HG03108 (cell line): ENCODE data around the gene ZNF205.
"Not testable (repeated sequence)": the region's sequence is repeated elsewhere in the genome, so short reads cannot be mapped to it uniquely, and the experiment has no call there.

Source experiments
- ATAC-seq: cut with Tn5 transposase; IDR thresholded peaks from one replicate; pipeline ENCODE4 v1.9.1; 2021; ENCODE audit warnings: moderate library complexity; ENCODE audit not compliant: unreplicated experiment

ZNF205 gene

DNA sequence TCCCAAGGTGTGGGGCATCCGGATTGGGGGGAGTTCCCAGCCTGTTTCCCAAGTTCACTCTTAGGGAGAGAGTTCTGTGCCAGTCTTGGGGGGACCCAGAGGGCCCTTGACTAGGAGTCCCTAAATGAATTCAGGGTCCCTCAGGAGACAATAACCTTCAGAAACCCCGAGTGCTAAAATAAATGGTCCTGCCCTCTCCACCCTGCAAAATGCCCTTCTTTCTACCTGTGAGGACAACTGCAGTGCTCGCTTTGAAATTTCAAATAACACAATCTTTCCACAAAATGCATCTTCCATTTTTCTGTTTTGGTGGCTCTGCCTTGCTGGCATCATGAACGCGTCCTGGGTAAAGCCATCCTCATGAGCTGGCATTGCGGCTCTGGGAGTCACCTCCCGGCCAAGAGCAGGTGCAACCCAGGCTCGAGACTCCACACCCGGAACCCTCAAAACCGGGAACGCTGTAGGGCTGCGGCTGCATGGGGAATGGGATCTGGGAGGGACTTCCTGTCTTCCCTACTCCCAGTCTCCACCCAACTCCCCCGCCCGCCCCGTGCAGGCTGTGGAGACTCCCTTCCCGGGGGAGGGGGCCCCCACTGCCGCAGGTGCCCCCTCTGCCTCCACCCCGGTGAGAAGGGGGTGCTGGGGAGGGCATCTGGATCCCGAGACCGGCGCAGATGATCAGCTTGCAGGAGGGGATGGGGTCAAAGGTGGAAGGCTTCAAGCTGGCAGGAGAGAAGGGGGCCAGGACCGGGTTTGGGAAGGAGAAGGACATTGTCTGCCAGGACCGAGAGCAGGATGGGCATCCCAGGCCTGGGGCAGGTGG lies at the start of gene ZNF205:
TSS of gene ZNF205 (plus strand) at position 529 of the 823 bp plus-strand sequence. CDS start 845 bp downstream, outside the sequence.
- ATAC-seq = no peak

DNA sequence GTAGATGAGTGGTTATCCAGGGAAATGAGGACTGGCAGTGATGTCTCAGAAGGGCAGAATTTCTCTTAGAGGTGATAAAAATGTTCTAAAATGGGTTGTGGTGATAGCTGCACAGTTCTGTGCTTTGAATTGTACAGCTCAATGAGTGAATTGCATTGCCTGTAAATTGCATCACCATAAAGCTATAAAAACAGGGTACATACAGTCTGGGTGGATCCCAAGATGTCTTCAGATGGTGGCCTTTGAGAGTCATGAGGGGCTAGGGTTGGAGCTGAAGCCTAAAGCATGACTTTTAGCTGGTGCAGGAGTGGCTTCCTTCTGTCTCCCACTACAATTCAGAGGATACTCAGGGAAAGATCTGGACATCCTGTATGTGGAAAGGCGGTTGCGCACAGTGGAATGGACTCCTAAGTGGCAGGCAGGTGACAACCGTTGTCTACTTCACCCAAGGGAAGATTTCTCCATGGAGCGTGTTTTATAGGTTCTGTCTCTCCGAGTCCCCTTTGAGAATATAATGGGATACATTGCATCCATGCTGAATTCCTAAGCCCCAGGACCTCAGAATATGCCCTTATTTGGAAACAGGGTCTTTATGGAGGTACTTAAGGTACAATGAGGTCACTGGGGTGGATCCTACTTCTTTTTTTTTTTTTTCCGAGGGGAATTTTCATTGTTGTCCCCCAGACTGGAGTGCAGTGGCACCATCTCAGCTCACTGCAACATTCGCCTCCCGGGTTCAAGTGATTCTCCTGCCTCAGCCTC lies 48.6 kb upstream of the ZNF205 start:
- no peak for ATAC-seq

DNA sequence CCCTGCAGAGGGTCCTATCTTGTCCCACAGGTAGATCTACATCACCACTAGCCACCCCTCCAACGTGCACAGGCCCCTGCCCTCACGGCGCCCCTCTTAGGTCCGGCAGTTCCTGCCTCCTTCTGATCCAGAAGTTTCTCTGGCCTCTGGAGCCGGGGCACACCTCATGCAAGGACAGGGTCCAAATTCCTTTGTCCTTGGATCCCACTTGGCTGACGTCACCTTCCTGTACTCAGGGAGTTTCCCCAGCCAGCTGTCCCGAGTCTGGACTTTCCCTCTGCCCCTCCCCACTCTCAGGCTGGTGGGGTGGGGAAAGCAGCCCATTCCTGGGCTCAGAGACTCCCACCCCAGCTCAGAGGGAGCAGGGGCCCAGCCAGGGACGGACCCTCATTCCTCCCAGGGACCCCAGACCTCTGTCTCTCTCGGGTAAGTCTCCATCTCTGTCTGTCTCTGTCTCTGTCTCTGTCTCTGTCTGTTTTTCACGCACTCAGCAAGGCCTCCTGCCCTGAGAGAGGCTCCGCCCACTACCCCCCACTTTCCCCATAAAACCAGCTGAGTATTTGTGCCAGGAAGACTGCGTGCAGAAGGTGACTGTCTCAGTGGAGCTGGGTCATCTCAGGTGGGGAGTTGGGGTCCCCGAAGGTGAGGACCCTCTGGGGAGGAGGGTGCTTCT lies 47.2 kb upstream of the ZNF205 start, which contains the start of gene IL32:
TSS of gene IL32 (plus strand) at position 572 of the 673 bp plus-strand sequence. CDS start 172 bp downstream, outside the sequence.
- ATAC-seq = no peak

DNA sequence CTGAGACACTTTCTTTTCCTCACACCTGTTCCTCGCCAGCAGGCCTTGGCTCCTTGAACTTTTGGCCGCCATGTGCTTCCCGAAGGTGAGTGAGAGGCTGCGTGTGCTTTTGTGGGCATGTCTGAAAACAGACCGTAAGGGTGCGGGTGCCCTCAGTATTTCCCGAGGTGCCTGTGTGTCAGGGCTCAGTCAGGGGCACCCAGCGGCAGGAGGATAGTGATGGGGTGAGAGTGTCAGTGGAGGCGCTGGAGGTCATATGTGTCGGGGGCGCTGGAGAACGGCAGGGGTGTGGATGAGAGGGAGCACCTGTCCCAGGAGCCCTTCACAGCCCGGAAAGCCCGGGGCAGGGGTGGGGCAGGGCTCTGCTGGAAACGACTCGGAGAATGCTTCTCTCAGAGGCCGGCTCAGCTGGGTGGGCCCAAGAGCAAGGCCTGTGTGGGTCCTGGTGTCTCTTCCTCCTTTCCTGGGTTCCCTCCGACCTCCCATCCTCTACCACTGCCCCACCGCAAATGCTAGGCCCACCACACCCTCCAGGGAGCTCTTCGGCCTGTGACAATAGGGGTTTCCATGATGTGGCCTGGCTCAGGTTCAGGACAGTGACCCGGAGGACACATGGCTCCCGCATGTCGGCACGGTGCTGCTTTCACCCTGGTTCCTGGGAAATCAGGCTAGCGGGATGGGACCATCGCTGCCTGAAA lies 46.5 kb upstream of the ZNF205 start:
- ATAC-seq = no peak

DNA sequence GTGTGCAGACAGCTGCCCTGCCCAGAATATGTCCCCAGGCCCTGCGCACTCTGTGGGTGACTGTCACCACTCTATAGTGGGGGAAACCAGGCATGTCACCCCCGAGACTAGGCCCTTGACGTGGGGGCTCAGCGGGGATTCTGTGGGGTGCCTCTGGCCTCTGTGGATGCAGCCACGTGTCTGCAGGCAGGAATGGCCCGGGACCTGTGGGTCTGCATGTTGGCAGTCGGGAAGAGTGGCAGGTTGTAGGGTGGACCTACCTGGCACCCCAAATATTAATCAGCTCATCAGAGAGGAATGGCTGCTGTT lies 46.0 kb upstream of the ZNF205 start:
- ATAC-seq = no peak

DNA sequence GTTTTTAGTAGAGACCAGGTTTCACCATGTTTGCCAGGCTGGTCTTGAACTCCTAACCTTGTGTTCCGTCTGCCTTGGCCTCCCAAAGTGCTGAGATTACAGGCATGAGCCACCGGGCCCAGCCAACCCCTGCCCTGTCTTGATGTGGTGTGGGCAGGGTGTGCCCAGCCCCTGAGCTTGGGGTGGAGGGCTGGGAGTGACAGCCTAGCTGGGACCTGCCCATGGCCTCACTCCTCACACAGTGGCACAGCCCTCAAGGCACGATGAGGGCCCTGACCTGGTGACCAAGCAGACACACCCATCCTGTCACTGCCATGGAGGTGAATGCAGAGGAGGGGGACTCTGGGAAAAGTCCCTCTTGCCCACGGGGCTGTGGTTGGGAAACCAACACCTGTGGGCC lies 43.9 kb upstream of the ZNF205 start:
- ATAC-seq = no peak

DNA sequence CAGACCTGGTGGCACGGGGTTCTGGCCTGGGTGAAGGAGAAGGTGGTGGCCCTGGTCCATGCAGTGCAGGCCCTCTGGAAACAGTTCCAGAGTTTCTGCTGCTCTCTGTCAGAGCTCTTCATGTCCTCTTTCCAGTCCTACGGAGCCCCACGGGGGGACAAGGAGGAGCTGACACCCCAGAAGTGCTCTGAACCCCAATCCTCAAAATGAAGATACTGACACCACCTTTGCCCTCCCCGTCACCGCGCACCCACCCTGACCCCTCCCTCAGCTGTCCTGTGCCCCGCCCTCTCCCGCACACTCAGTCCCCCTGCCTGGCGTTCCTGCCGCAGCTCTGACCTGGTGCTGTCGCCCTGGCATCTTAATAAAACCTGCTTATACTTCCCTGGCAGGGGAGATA lies 43.2 kb upstream of the ZNF205 start:
- not testable (repeated sequence) for ATAC-seq

DNA sequence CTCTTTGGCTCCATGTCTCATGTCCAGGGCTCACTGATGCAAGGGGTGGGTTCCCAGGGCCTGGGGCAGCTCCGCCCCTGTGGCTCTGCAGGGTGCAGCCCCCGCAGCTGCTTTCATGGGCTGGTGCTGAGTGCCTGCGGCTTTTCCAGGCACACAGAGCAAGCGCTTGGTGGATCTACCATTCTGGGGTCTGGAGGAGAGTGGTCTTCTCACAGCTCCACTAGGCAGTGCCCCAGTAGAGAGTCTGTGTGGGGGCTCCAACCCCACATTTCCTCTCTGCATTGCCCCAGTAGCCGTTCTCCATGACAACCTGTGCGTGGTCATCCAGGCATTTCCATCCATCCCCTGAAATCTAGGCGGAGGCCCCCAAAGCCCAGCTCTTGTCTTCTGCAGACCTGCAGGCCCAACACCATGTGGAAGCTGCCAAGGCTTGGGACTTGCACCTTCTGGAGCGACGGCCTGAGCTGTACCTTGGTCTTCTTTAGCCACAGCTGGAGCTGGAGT lies 41.7 kb upstream of the ZNF205 start:
- ATAC-seq = no peak

DNA sequence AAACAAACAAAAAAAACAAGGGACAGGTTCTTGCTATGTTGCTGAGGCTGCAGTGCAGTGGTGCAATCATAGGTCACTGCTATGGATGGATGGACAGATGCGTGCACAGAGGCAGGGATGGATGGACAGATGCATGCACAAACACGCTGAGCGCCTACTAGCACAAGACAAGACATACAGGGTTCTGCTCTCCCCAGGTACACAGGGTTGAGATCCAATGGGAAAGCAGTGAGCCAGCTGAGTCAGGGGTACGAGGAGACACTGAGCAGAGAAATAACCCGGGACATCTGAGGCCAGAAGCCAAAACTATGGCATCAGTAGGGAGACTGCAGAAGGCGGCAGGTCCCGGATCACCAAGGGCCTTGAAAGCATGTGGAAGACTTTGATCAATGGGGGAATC lies 40.7 kb upstream of the ZNF205 start:
- ATAC-seq = no peak

DNA sequence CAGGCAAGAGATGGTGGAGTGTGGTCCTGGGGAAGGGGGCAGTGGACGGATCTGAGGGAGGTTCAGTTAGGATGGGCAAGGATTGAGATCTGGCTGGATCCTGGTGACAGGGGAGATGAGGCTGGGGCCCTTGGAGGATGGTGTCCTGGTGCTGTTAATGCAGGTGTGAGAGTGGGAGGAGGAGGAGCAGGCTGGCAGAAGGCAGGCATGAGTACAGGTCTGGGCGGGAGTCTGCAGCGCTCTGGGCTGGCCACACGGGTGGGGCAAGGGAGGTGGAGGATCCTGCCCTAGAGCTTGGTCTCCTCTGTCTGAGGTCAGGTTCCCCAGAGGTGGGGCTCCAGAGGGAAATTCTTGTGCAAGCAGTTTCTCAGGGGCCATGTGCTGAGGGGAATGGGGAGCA lies 40.2 kb upstream of the ZNF205 start:
- not testable (repeated sequence) for ATAC-seq

DNA sequence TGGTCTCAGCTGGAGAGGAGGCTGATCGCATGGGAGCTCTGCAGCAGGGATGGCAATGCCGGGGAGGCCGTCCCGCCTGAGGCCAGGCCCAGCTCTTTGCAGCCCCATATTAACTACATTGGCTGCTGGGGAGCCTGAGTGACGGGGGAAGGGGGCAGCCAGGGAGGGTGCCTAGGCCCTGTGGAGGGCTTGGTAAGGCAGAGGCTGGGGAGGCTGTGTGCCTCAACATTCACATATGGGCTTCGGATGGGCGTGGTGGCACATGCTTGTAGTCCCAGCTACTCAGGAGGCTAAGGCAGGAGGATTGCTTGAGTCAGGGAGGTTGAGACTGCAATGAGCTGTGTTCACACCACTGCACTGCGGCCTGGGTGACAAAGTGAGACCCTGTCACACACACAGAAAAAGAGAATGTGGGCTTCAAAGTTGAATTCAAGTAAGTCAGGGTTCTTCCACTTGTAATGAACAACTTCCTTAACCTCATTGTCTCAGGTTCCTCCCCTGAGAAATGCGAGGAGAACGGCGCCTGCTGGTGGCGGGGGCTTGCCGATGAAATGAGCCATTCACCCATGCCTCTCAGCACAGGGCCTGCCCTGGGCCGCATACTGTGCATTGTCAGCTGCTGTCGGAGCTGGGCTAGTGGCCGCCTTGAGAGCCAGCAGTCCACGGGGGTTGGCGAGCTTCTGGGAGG lies 39.7 kb upstream of the ZNF205 start:
- ATAC-seq = not testable (repeated sequence)

DNA sequence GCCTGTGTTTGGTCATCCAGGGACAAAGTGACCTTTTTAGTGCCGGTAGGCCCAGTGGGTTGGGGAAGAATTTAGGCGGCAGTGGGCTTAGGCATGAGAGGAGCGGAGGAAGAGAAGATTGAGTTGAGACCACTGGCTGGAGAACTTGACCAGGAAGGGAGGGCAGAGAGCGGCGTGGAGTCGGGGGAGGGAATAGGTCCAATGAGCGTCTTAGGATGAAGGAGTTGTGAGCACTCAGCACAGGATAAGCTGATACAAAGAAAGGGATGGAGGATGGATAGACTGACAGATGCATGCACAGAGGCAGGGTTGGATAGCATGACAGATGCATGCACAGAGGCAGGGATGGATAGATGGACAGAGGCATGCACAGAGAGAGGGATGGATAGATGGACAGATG lies 38.9 kb upstream of the ZNF205 start:
- no peak for ATAC-seq

DNA sequence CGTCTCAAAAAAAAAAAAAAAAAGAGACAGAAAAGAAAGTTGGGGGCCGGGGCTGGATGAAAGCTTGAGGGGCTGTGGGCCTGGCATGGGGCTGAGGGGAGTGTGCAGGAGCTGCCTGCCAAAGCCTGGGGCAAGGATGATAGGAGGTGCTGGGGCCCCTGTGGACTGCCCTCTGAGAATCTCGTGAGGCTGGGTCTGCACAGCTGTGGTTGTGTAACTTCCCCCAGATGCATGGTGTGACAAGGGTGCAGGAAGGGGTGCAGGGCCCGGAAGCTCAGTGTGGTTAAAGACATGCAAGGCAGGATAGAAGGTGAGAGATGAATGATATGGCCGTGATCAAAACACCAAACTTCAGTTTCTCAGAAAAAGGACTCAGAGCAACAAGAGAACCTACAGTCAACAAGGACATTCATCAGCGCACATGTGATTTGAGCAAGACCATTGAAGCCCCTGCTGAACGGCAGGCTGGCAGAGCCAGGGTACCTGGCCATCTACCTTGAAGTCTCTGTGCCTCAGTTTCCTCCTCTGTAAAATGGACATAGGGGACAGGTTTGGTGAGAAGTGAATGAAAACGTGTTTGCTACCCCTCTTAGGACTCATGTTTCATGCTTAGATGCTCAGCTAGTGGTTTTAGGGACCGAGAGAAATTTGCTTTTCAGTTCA lies 37.4 kb upstream of the ZNF205 start:
- peak; percentile 91 for ATAC-seq

DNA sequence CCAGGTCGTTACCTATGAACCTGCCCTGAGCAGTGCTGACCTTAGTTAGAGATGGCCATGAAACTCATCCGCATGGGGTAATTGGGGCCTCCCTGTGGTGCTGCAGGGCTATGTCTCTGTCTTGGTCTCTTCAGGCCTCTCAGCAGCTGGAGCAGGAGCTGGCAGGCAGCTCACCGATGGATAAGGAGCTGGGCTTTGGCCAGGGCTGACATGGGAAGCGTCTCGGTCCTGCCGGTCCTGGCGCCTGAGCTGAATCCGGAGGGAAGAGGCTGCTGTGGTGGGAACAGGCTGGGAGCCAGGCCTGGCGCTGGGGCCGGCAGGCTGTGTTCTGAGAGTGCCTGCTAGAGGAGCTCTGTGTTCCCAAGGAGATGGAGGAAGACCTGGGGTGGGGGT lies 36.9 kb upstream of the ZNF205 start:
- no peak for ATAC-seq

DNA sequence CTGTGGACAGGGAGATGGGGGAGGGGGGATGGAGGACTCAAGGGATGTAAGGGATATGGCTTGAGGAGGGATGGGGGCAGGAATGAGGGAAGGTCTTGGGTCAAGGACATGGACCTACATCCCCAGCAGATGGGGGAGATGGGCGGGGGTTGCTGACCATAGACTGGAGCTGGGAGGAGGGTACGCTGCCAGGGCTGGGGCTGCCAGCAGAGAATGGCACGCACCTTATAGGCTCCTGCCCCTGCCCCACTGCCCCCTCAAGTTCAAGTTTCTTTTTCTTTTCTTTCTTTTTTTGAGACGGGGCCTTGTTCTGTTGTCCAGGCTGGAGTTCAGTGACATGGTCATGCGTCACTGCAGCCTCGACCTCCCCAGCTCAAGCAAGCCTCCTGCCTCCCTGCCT lies 36.4 kb upstream of the ZNF205 start:
- ATAC-seq = not testable (repeated sequence)

DNA sequence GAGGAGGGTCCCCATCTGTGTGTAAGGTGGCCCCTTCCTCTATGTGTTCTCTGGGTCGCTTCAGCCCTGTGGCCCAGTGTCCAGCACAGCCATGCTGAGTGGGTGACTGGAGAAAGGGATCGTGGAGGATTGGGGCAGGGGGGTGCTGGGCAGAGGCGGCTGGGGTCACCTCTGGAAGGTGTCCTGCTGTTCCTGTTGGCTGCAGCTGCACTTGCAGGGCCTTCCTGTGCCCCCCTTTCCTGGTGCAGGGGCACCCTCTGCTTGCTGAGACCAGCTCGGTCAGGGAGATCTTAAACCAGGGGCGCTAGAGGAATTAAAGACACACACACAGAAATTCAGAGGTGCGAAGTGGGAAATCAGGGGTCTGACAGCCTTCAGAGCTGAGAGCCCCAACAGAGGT lies 35.8 kb upstream of the ZNF205 start:
- ATAC-seq = no peak

DNA sequence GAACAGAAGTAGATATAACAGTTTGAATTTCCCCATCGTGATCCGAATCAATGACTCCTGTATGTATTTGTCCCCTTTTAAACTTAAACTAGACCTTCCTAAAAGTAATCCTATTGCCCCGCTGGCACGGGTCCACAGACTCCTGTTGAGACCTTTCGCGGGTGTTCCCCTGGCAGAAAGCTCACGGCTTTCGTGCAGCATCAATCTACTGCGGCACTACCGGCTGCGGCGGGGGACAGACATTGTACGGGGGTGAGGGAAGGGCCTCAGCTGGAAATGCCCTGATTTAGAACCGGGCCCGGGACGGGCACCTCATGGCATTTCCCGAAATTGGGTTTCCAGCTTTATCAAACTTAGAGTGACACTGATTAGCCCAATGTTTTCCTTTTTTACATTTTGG lies 32.4 kb upstream of the ZNF205 start:
- no peak for ATAC-seq

DNA sequence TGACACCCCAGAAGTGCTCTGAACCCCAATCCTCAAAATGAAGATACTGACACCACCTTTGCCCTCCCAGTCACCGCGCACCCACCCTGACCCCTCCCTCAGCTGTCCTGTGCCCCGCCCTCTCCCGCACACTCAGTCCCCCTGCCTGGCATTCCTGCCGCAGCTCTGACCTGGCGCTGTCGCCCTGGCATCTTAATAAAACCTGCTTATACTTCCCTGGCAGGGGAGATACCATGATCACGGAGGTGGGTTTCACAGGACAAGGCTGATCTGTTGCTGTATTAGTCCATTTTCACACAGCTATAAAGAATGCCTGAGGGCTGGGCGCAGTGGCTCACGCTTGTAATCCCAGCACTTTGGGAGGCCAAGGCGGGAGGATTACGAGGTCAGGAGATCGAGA lies 30.4 kb upstream of the ZNF205 start:
- ATAC-seq = not testable (repeated sequence)

DNA sequence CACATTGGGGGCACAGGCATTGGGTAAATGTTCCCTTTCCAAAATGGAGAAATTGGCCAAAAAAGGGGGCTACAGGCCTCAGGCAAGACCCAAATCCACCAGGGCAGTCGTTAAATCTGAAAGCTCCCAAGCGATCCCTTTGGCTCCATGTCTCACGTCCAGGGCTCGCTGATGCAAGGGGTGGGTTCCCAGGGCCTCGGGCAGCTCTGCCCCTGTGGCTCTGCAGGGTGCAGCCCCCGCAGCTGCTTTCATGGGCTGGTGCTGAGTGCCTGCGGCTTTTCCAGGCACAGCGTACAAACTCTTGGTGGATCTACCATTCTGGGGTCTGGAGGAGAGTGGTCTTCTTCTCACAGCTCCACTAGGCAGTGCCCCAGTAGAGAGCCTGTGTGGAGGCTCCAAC lies 29.0 kb upstream of the ZNF205 start:
- not testable (repeated sequence) for ATAC-seq

DNA sequence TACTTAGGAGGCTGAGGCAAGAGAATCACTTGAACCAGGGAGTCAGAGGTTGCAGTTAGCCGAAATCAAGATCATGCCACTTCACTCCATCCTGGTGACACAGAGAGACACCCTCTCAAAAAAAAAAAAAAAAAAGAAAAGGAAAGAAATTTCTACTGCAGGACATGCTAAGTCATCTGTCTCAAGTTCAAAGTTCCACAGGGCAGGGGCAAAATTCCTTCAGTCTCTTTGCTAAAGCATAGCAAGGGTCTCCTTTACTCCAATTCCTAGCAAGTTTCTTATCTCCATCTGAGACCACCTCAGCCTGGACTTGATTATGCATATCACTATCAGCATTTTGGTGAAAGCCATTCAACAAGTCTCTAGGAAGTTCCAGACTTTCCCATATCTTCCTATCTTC lies 27.9 kb upstream of the ZNF205 start:
- ATAC-seq = no peak
